SJCRH30 (cell line): Measurements from ENCODE around the gene MDH1B. TPM values are rescaled to one million over a fixed set of nuclear protein-coding genes. Genes with fewer than 3 reads are reported as not detected.
"Not testable (repeated sequence)": the region's sequence is repeated elsewhere in the genome, so short reads cannot be mapped to it uniquely, and the experiment has no call there.

Experiments used
- DNase-seq, 2 experiments: peaks; one replicate each; pipeline ENCODE4 v3.0.0-alpha.2; 2015 to 2020
- H3K27ac ChIP-seq: fragments of 250-450 bp; sonication (Bioruptor Pico); 2 replicates; pipeline ENCODE4 v1.5.1; 2020; ENCODE audit warnings: mild to moderate bottlenecking, moderate library complexity
- H3K27me3 ChIP-seq: fragments of 250-450 bp; sonication (Bioruptor Pico); 2 replicates; pipeline ENCODE4 v1.5.1; 2020; ENCODE audit warnings: mild to moderate bottlenecking, moderate library complexity
- H3K36me3 ChIP-seq: fragments of 250-450 bp; sonication (Bioruptor Pico); 2 replicates; pipeline ENCODE4 v1.5.1; 2020; ENCODE audit warnings: mild to moderate bottlenecking, moderate library complexity
- H3K4me1 ChIP-seq: fragments of 250-450 bp; sonication (Bioruptor Pico); 2 replicates; pipeline ENCODE4 v1.5.1; 2020; ENCODE audit warnings: mild to moderate bottlenecking, moderate library complexity
- H3K4me3 ChIP-seq: fragments of 250-450 bp; sonication (Bioruptor Pico); 2 replicates; pipeline ENCODE4 v1.5.1; 2020; ENCODE audit warnings: mild to moderate bottlenecking, moderate library complexity
- H3K9me3 ChIP-seq: fragments of 250-450 bp; sonication (Bioruptor Pico); replicated peaks from 2 replicates; pipeline ENCODE4 v1.5.1; 2020; ENCODE audit warnings: mild to moderate bottlenecking, moderate library complexity
- total RNA-seq: library from RNA; depleted of rRNA; stranded (reverse); fragments of >200 nt; shearing (Covaris generic); gene quantifications from 2 replicates; pipeline ENCODE4 v1.2.3, GENCODE V29; 2014; rRNA removed

Gene MDH1B
- 0.73 and 1.3 TPM in 2 replicates for total RNA-seq

DNA sequence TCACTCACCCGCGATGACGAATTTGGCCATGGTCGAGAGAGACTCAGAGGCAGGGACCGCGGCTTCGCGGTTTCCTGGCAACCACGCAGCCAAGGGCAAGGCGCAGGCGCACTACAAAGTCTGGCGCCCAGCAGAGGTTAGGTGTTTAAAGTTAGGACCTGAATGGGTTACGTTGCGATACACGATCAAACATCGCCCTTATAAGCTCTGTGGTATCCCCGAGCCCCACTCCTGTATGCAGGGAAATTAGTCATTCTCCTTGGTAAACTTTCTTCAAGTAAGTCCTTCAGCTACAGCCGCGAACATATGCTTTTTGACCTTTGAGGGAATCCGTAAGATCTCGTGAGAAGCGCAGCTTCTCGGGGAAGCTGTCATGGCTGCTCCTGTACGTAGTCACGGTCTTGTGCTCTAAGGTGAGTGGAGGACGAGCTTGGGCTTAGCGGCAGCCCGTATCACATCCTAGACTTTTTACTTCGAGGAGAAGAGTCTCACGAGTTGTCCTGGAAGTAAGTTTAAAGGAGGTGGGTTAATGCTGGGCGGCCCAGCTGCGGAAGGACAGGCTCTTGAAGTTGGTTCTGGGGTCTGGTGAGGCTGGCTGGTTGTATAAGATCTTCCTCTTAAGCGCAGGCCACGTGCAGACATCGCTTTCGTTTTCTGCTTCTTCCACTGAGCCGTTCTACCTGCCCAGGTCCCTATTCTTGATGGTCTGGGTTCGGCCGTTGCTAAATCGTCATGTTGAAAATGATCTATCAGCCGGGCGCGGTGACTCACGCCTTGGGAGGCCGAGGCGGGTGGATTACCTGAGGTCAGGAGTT lies at the start of gene MDH1B, which contains the start of gene FASTKD2:
MDH1B (minus strand) TSS at position 87 of the 815 bp plus-strand sequence; CDS start at position 30, 57 bp downstream.
FASTKD2 (plus strand) TSS at position 365 of the 815 bp plus-strand sequence. CDS start 1,088 bp downstream, outside the sequence.
- Histone ChIP-seq H3K9me3 (no peaks in the 10 kb centered on the region), H3K4me1 (peaks cover 5% of the 10 kb centered on the region; the same call in 1 of the 2 replicates), H3K4me3 (peak within 1 kb of the TSS; percentile 98), H3K27me3 (no peaks in the 10 kb centered on the region), H3K27ac (peak within 1 kb of the TSS; percentile 90), H3K36me3 (peaks cover 16% of the 10 kb centered on the region)
- DNase-seq, result peak; percentile 81 to 89

DNA sequence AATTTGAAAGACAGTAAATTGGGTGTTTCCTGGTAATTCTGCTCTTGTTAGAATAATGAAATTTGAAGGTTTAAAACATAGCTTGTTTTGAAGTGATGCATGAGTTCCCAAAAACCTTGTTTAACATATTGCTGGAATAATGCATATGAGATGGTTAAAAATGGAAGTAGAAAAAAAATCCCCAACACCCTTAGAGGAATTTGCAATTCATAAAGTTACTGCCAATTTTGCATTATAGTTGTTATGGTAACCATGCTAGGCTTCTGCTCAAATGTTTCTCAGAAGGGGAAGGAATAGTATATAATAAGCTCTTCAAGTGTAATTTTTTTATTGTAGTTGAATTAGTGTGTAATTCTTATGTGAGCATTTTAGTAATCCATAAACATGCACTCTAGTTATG lies 49.4 kb upstream of the MDH1B start:
- Histone ChIP-seq H3K27ac (no peak overlapping the region), H3K4me3 (no peak overlapping the region), H3K9me3 (no peaks in the 10 kb centered on the region), H3K4me1 (no peaks in the 10 kb centered on the region), H3K36me3 (no peaks in the 10 kb centered on the region), H3K27me3 (no peaks in the 10 kb centered on the region)
- DNase-seq, result no peak

- not testable (repeated sequence) for H3K4me3 ChIP-seq, H3K4me1 ChIP-seq, H3K27me3 ChIP-seq, H3K9me3 ChIP-seq, H3K27ac ChIP-seq, H3K36me3 ChIP-seq, DNase-seq
Observed at GRCh38 chr2:206812471-206812870, 47.3 kb upstream of the MDH1B start.

- H3K27ac ChIP-seq, H3K36me3 ChIP-seq, H3K4me3 ChIP-seq, H3K9me3 ChIP-seq, DNase-seq, H3K27me3 ChIP-seq, H3K4me1 ChIP-seq: not testable (repeated sequence)
Observed at GRCh38 chr2:206807624-206808023, 42.5 kb upstream of the MDH1B start.

- Histone ChIP-seq H3K9me3 (no peaks in the 10 kb centered on the region), H3K36me3 (no peaks in the 10 kb centered on the region), H3K4me1 (no peaks in the 10 kb centered on the region), H3K27me3 (no peaks in the 10 kb centered on the region), H3K4me3 (no peak overlapping the region), H3K27ac (no peak overlapping the region)
- DNase-seq, result no peak
Observed at GRCh38 chr2:206805887-206806607, 40.9 kb upstream of the MDH1B start.

DNA sequence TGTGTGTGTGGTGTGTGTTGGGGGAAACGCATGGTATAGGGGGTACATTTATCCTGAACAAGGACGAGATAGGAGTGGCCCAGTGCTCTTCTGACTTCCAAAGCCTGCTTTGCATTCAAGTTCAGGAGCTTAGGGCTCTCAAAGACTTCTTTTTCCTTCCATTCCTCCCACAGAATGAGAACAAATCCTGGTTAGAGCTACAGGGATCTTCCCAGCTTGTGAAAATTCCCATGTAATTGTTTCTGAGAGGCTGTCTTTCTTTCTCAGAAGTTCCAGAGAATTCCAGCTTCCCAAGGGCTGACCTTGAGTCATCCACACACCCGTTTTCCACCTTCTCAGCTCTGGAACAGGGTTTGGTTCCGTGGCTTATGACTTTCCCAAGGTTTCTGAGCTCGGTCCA lies 39.2 kb upstream of the MDH1B start:
- Histone ChIP-seq H3K9me3 (no peaks in the 10 kb centered on the region), H3K4me1 (no peaks in the 10 kb centered on the region), H3K4me3 (no peak overlapping the region), H3K27me3 (no peaks in the 10 kb centered on the region), H3K36me3 (no peaks in the 10 kb centered on the region), H3K27ac (no peak overlapping the region)
- DNase-seq, result no peak

- Histone ChIP-seq H3K27ac (no peak overlapping the region), H3K4me1 (no peaks in the 10 kb centered on the region), H3K4me3 (no peak overlapping the region)
Observed at GRCh38 chr2:206802654-206803514, 37.8 kb upstream of the MDH1B start.

DNA sequence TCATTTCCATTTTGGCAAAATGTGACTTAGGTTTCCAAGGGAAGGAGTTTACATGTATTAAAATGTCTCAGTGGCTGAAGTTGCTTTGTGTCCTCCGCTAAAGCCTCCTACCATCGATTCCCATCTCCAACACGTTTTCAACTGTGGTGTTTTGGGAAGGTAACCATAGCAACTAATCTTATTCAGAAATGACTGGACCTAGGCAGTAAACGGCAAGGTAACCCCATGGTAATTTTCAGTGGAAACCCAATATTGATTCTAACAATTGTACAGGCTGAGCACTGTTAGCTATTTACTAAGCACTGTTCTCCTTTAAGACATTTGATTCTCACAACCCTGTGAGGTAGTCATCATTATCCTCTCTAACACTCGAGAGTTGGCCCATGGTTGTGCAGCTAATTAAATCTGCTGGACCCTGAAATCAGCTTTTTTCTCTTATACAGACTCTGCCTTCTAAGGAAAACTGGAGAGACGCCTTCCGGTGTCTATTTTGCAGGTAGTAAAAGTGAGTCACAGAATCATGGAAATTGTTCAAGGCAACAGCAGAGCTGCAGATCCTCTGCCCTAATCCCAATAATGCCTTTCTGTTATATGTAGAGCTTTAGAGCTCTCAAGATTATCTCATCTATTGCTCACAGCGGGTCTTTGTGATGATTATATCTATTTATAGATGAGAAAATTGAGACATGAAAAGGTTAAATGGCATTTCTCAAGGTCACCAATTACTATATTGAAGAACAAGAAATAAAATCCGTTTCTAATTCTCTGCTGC lies 36.5 kb upstream of the MDH1B start:
- Histone ChIP-seq H3K27ac (no peak overlapping the region), H3K27me3 (no peaks in the 10 kb centered on the region), H3K4me3 (no peak overlapping the region), H3K9me3 (no peaks in the 10 kb centered on the region), H3K4me1 (no peaks in the 10 kb centered on the region), H3K36me3 (no peaks in the 10 kb centered on the region)
- no peak for DNase-seq

More at GRCh38 chr2:206802654-206803514, 37.8 kb upstream of the MDH1B start:
- no peak for DNase-seq
- H3K36me3 ChIP-seq, result no peaks in the 10 kb centered on the region
- no peaks in the 10 kb centered on the region for H3K27me3 ChIP-seq
- no peaks in the 10 kb centered on the region for H3K9me3 ChIP-seq

DNA sequence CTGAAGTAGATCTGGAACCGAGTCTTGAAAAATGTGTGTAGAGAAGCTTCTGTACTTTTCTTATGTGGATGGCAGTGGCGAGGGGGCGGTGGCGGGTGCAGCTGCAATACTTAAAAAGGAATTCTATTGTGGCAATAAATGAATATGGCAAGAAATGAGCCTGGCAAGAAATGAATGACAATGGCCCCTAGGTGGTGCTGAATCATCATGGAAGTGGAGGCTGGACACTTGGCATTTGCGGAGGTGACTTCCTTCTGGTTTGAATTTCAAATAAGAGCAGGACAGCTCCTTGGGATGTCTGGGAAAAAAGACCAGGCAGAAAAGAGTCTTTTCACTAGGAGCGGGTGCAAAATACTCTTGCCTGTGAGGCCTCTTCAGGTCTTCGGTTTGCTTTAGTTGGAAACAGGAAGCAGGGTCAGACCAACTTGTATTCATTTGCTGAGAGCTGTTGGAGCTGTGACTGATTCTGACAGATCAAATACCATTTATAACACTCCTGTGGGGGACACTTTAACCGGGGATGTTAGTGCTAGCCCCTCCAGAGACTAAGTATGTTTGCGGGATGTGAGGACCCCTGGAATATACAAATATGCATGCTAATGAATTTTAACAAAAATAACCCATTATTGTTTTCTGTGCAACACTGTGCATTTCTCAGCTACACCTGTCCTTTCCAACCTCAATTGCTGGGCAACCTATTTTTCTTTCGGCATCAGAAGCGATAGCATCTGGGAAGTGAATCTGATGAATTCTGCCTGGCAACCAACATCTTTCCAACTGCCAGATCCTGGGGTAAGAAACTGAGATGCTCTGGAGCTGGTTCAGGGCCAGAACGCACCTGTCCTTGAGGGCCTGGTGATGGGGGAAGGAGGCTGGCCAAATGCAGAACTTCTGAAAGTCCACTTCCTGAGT lies 35.6 kb upstream of the MDH1B start:
- Histone ChIP-seq H3K27ac (no peak overlapping the region), H3K4me1 (no peaks in the 10 kb centered on the region), H3K4me3 (no peak overlapping the region), H3K36me3 (no peaks in the 10 kb centered on the region), H3K27me3 (no peaks in the 10 kb centered on the region), H3K9me3 (no peaks in the 10 kb centered on the region)
- DNase-seq, result peak; percentile 38 to 73

DNA sequence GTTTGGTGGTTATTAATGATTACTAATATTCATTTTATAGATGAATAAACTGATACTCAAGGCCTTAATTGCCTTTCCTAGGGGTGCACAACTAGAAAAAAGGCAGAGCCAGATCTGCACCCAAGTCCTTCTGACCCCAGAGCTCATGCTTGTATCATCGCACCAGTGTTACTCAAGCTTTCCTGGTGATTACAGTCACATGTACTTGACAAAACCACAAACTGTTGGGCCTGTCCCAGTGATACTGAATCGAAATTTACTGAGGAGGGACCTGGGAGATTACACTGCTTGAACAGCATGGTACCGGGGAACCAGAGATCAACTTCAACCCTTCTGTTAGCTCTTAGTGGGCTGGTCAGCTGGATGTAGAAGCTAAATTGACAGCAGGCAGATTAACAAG lies 34.0 kb upstream of the MDH1B start:
- DNase-seq, result no peak
- H3K9me3 ChIP-seq, result no peaks in the 10 kb centered on the region
- H3K4me3 ChIP-seq, result no peak overlapping the region
- H3K4me1 ChIP-seq, result no peaks in the 10 kb centered on the region
- H3K27ac ChIP-seq, result no peak overlapping the region
- H3K27me3 ChIP-seq, result no peaks in the 10 kb centered on the region
- peaks cover 3% of the 10 kb centered on the region; the same call in 1 of the 2 replicates for H3K36me3 ChIP-seq

GRCh38 chr2:206798000-206798399 lies 32.9 kb upstream of the MDH1B start:
- Histone ChIP-seq H3K36me3 (peaks cover 7% of the 10 kb centered on the region; the same call in 1 of the 2 replicates), H3K9me3 (no peaks in the 10 kb centered on the region), H3K4me3 (no peak overlapping the region), H3K4me1 (no peaks in the 10 kb centered on the region), H3K27ac (no peak overlapping the region), H3K27me3 (no peaks in the 10 kb centered on the region)
- DNase-seq, result no peak

GRCh38 chr2:206797376-206797775 lies 32.2 kb upstream of the MDH1B start:
- peak in 1 of 2 experiments; percentile 18 for DNase-seq
- H3K4me1 ChIP-seq, result no peaks in the 10 kb centered on the region
- H3K27me3 ChIP-seq, result no peaks in the 10 kb centered on the region
- no peak overlapping the region for H3K27ac ChIP-seq
- peaks cover 9% of the 10 kb centered on the region; the same call in 1 of the 2 replicates for H3K36me3 ChIP-seq
- H3K4me3 ChIP-seq, result no peak overlapping the region
- no peaks in the 10 kb centered on the region for H3K9me3 ChIP-seq

DNA sequence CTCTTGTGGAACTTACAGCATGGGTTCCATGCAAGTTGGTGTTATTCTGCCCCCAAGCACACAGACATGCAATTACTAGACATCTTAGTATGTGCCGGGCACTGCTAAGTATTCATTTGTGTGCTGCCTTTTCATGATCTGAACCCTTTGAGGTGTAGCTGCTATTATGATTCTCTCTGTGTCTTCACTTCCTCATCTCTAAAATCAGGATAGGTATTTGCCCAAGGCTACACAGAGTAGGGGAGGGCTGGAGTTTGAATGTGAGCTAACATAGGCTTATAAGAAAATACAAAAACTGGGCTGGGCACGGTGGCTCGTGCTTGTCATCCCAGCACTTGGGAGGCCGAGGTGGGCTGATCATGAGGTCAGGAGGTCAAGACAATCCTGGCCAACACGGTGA lies 27.5 kb upstream of the MDH1B start:
- H3K27me3 ChIP-seq, result no peaks in the 10 kb centered on the region
- H3K36me3 ChIP-seq, result peaks cover 36% of the 10 kb centered on the region
- H3K27ac ChIP-seq, result no peak overlapping the region
- no peak overlapping the region for H3K4me3 ChIP-seq
- H3K9me3 ChIP-seq, result no peaks in the 10 kb centered on the region
- no peak for DNase-seq
- no peaks in the 10 kb centered on the region for H3K4me1 ChIP-seq
